ENCODE results near the gene CPEB3.

- no peak for TF ChIP-seq POLR2A (IDR thresholded peaks at IDR 0.05; ENCODE audit: low read depth, low read length)
- TF ChIP-seq POLR2AphosphoS5 (IDR thresholded peaks at IDR 0.05; ENCODE audit: low read depth, low read length): no peak
Observed at GRCh38 chr10:92184977-92185376, 105.9 kb downstream of the CPEB3 start.

All from GM12891 (cell line).